ENCODE data around the gene GON7.
"Not testable (repeated sequence)": the region's sequence is repeated elsewhere in the genome, so short reads cannot be mapped to it uniquely, and the experiment has no call there.

Gene GON7

DNA sequence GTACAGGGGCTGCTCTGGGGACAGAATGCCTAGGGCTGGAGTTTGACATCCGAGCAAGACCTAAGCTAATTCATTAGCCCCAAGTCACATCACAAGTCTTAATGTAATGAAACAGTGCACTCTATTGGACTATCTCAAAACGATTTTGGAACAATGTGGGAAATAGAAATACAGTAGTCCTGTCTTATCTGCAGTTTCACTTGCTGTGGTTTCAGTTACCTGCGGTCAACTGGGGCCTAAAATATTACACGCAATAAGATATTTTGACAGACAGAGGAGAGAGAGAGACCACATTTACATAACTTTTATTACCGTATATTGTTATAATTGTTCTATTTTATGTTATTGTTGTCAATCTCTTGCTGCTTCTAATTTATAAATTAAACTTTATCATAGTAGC, 43.3 kb downstream of the GON7 start:
- Histone ChIP-seq H3K4me3 (no peak overlapping the region), H3K27ac (no peak overlapping the region), H3K9me3 (ENCODE audit: low read depth, low read length) (no peaks in the 10 kb centered on the region), H3K9ac (ENCODE audit: insufficient read length) (no peak overlapping the region), H3K36me3 (ENCODE audit: insufficient read depth, low read length) (no peaks in the 10 kb centered on the region)
- TF ChIP-seq EZH2 (IDR thresholded peaks at IDR 0.05) (no peak), FOXP2 (optimal IDR thresholded peaks at IDR 0.05; ENCODE audit: control extremely low read depth, extremely low read length, insufficient read depth) (no peak)
- DNase-seq (ENCODE audit: low read depth, low spot score), result no peak

DNA sequence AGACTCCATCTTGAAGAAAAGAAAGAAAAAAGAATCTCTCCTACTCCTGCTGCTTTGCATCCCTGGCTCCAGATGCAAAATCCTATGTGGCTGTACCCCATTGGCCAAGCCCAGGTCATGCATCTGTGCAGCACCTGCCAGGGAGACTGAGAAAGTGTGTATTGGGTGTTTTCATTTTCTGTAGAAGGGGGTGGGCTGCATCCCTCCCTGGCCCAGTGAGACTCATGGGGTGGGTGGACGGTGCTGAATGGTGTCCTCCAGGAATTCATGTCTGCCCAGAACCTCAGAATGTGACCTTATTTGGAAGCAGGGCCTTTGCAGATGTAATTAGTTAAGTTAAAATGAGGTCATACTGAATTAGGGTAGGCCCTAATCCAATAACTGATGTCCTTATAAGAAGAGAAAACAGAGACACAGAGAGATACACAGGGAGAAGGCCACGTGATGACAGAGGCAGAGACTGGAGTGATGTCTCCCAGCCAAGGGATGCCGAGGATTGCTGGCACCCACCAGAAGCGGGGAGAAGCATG, 45.4 kb downstream of the GON7 start:
- DNase-seq (ENCODE audit: low read depth, low spot score), result no peak
- H3K9ac ChIP-seq (ENCODE audit: insufficient read length), result no peak overlapping the region
- no peaks in the 10 kb centered on the region for H3K9me3 ChIP-seq (ENCODE audit: low read depth, low read length)
- no peak for TF ChIP-seq POLR2AphosphoS5 (IDR thresholded peaks at IDR 0.05; ENCODE audit: borderline replicate concordance, low read depth, low read length)
- TF ChIP-seq EZH2 (IDR thresholded peaks at IDR 0.05), result no peak
- TF ChIP-seq FOXP2 (optimal IDR thresholded peaks at IDR 0.05; ENCODE audit: control extremely low read depth, extremely low read length, insufficient read depth), result no peak
- H3K4me3 ChIP-seq, result no peak overlapping the region
- H3K27ac ChIP-seq, result no peak overlapping the region
- no peaks in the 10 kb centered on the region for H3K36me3 ChIP-seq (ENCODE audit: insufficient read depth, low read length)

DNA sequence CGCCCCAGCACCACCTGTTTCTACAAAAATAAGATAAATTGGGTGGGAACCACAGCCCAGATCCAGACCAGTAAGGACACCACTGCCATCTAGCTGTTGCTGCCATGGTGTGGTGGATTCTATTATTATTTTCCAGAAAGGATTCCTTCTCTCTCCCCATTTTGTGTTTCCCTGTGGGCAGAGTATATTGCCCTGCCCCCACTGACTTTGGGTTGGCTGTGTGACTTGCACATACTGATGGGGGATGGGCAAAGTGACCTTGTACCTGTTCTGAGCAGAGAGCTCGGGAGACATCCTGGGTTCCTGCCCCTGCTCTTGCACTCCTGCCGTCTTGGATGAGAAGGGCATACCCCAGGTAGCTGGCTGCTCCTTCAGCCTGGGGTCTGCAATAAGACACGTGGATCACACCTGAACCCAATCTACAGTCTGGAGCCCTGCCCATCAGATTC, 46.5 kb downstream of the GON7 start:
- H3K9ac ChIP-seq (ENCODE audit: insufficient read length), result no peak overlapping the region
- DNase-seq (ENCODE audit: low read depth, low spot score), result no peak
- H3K4me3 ChIP-seq, result no peak overlapping the region
- no peak overlapping the region for H3K27ac ChIP-seq
- no peak for TF ChIP-seq FOXP2 (optimal IDR thresholded peaks at IDR 0.05; ENCODE audit: control extremely low read depth, extremely low read length, insufficient read depth)
- no peaks in the 10 kb centered on the region for H3K9me3 ChIP-seq (ENCODE audit: low read depth, low read length)
- H3K36me3 ChIP-seq (ENCODE audit: insufficient read depth, low read length), result no peaks in the 10 kb centered on the region

DNA sequence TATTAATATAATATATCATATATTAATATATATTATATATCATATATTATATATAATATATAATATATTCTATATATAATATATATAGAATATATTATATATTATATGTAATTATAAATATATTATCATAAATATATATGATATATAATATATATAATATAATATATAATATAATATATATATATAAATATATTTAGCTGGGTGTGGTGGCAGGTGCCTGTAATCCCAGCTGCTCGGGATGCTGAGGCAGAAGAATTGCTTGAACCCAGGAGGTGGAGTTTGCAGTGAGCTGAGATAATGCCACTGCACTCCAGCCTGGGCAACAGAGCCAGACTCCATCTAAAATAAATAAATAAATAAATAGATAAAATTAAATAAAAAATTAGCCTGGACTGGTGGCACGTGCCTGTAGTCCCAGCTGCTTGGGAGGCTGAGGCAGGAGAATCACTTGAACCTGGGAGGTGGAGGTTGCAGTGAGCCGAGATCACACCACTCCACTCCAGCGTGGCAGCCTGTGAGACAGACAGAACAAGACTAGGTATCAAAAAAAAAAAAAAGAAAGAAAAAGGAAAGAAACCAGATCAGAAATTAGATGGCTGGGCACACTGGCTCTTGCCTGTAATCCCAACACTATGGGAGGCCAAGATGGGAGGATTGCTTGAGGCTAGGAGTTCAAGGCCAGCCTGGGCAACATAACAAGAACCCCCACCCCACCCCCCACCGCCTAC, 47.1 kb downstream of the GON7 start:
- not testable (repeated sequence) for H3K4me3 ChIP-seq; H3K36me3 ChIP-seq (ENCODE audit: insufficient read depth, low read length); DNase-seq (ENCODE audit: low read depth, low spot score); H3K9ac ChIP-seq (ENCODE audit: insufficient read length); H3K9me3 ChIP-seq (ENCODE audit: low read depth, low read length); H3K27ac ChIP-seq

DNA sequence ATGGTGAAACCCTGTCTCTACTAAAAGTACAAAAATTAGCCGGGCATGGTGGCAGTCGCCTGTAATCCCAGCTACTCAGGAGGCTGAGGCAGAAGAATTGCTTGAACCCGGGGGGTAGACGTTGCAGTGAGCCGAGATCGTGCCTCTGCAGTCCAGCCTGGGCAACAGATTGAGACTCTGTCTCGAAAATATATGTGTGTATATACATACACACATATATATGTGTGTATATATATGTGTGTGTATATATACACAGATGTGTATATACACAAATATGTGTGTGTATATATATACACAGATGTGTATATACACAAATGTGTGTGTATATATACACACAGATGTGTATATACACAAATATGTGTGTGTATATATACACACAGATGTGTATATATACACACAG, 48.5 kb downstream of the GON7 start:
- not testable (repeated sequence) for H3K9ac ChIP-seq (ENCODE audit: insufficient read length); H3K27ac ChIP-seq; H3K9me3 ChIP-seq (ENCODE audit: low read depth, low read length); H3K4me3 ChIP-seq; H3K36me3 ChIP-seq (ENCODE audit: insufficient read depth, low read length); DNase-seq (ENCODE audit: low read depth, low spot score)

DNA sequence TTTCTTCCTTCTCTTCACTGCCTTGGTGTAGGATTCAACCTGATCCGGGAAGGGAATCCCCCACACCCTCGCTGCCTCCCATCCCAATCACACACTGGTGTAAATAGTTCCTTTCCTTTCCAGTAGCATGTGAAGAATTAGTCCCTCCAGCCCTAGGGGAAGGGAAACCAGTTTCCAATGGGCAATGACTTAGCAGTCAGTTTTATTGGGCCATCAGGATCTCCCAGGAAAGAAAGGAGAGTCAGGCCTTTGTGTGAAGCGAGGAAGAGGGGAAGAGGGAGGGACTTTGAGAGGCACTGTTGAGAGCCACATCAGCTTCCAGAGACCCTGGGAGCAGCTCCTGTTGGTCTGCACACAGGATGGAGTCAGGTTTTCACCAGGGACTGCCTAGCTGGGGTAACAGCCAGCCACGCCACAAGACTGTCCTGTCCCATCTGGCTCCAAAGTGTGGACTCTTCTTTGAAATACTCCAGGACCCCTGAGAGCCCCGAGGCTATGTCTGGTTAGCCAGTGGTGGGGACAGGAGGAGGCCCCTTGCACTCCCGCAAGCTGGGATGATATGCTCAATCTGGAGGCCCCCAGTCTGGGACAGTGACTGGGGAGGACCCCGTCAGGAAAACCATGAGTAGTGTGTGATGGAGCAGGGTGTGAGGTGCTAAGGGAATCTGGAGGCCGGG, 50.0 kb downstream of the GON7 start:
- Histone ChIP-seq H3K27ac (no peak overlapping the region), H3K9me3 (ENCODE audit: low read depth, low read length) (no peaks in the 10 kb centered on the region), H3K4me3 (no peak overlapping the region), H3K36me3 (ENCODE audit: insufficient read depth, low read length) (no peaks in the 10 kb centered on the region), H3K9ac (ENCODE audit: insufficient read length) (no peak overlapping the region)
- DNase-seq (ENCODE audit: low read depth, low spot score), result no peak
- TF ChIP-seq FOXP2 (optimal IDR thresholded peaks at IDR 0.05; ENCODE audit: control extremely low read depth, extremely low read length, insufficient read depth), result no peak
- no peak for TF ChIP-seq POLR2AphosphoS5 (IDR thresholded peaks at IDR 0.05; ENCODE audit: borderline replicate concordance, low read depth, low read length)
- TF ChIP-seq EZH2 (IDR thresholded peaks at IDR 0.05), result no peak

DNA sequence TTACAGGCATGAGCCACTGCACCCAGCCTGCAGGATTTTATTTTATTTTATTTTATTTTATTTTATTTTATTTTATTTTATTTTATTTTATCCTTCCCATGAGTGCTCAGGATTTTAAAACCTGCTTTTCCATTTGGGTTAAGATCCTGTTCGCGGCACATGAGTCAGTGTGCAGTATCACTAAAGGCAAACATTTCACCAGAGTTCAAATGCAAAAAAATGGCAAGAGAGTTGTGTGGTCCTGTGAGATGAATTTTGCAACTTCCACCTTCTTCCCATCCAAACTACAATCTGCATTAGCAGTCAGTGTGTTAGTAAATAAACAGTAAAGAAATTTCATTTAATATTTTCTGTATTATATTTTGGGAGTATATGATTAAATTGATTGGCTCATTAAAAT, 51.2 kb downstream of the GON7 start:
- DNase-seq (ENCODE audit: low read depth, low spot score), result no peak
- TF ChIP-seq FOXP2 (optimal IDR thresholded peaks at IDR 0.05; ENCODE audit: control extremely low read depth, extremely low read length, insufficient read depth), result no peak
- TF ChIP-seq EZH2 (IDR thresholded peaks at IDR 0.05), result no peak
- TF ChIP-seq POLR2AphosphoS5 (IDR thresholded peaks at IDR 0.05; ENCODE audit: borderline replicate concordance, low read depth, low read length), result no peak
- Histone ChIP-seq H3K4me3 (no peak overlapping the region), H3K36me3 (ENCODE audit: insufficient read depth, low read length) (no peaks in the 10 kb centered on the region), H3K9me3 (ENCODE audit: low read depth, low read length) (no peaks in the 10 kb centered on the region), H3K9ac (ENCODE audit: insufficient read length) (no peak overlapping the region), H3K27ac (no peak overlapping the region)

DNA sequence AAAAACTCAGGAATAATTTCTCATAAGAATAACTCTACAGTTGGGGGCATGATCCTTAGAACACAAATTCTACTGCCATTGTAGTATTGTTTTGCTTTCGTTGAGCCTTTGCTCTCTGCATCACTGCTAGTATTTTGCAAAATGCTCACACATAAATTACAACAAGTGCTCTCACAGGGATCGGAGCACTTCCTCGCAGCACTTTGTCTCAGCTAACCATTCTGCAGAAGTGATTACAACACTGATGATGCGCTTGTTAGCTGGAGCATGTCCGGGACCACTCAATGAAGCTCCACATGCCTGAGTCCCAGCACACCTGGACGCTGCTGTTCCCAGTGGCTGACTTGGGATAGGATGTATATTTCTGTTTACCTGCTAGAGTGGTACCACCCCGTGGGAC, 53.7 kb downstream of the GON7 start:
- Histone ChIP-seq H3K36me3 (ENCODE audit: insufficient read depth, low read length) (no peaks in the 10 kb centered on the region), H3K9ac (ENCODE audit: insufficient read length) (no peak overlapping the region), H3K4me3 (no peak overlapping the region), H3K27ac (no peak overlapping the region), H3K9me3 (ENCODE audit: low read depth, low read length) (no peaks in the 10 kb centered on the region)
- no peak for DNase-seq (ENCODE audit: low read depth, low spot score)
- no peak for TF ChIP-seq EZH2 (IDR thresholded peaks at IDR 0.05)
- TF ChIP-seq POLR2AphosphoS5 (IDR thresholded peaks at IDR 0.05; ENCODE audit: borderline replicate concordance, low read depth, low read length), result no peak
- no peak for TF ChIP-seq FOXP2 (optimal IDR thresholded peaks at IDR 0.05; ENCODE audit: control extremely low read depth, extremely low read length, insufficient read depth)
